NCI-H187 treated with DMSO at 0.1 percent for 48 hours (cell line): Measurements from ENCODE around the gene TPST1.

Experiments used
- DNase-seq: peaks from one replicate; lab custom pipeline; 2025; lab: John Stamatoyannopoulos, UW

Gene TPST1

GRCh38 chr7:66238773-66239466 is 33.8 kb downstream of the TPST1 start:
- no peak for DNase-seq

DNA sequence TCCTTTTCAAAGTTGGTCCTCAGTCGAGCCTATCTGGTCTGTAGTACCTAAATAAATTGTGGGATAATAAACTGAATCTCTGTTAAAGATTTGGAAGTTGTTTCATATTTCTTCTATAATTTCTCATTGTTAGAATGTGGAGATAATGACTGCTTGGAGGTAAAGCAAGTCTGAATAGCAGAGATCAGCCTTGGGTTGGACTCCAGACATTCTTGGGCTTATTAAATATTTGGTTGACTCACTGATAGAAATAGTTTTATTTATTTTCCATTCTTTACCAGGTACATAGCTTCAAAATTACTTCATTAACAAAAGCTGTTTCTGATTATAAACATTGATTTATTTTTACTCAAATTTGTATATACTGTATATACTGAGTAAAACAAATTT is 34.3 kb downstream of the TPST1 start:
- DNase-seq: no peak

DNA sequence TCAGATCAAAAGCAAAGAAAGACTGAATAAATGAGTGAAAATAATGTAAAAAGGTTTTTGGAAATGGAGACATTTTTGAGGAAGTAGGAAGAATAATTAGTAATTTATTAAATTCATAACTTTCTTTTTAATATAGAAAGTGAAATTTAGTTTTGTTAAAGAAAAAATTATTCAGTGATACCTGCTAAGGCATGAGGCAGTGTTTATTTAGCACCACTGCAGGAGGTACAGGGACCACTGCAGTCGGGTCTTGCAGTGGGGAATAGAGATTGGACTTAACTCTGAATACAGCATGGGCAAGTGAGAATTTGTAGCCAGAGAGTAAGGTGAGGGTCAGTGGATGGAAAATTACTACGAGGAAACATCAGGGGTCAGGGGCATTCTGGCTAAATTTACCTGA is 39.9 kb downstream of the TPST1 start:
- DNase-seq: no peak

GRCh38 chr7:66246554-66247171 is 41.5 kb downstream of the TPST1 start:
- no peak for DNase-seq

GRCh38 chr7:66247380-66248078 is 42.4 kb downstream of the TPST1 start:
- no peak for DNase-seq

DNA sequence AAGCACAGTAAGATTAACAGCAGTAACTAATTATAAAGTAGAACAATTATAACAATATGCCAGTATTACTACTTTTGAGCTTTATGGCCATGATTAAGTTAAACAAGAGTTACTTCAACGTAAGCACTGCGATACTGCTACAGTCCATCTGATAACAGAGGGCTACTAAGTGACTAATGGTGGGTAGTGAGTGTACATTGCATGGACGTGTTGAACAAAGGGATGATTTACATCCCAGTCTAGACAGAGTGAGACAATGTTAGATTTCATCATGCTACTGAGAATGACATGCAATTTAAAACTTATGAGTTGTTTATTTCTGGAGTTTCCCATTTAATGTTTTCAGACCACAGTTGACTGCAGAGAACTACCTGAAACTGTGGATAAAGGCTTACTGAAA is 45.6 kb downstream of the TPST1 start:
- no peak for DNase-seq

DNA sequence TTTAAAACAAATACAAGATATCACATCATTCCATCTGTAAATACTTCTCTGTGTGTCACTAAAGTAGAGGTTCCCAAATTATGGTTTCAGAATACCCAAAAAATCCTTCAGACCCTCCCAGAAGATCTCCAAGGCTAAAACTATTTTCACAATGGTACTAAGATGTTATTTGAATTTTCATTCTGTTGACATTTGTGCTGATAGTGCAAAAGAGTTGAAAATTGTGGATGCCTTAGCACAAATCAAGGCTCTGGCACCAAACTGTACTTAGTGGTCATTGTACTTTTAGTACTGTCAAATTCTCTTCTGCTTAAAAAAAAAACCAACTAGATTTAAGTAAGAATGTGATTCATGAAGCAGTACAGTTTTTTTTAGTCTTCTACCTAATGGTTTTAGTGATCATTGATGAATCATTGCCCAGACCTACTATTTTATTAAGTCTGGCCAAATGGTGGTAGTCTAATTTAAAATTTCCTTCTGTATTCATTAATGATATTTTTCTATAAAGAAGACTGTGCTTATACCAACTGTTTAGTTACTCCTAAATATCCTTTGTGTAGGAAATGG is 50.5 kb downstream of the TPST1 start:
- no peak for DNase-seq

- DNase-seq: no peak
These were observed 51.1 kb downstream of the TPST1 start for GRCh38 chr7:66256281-66256680.

- DNase-seq: no peak
These were observed 52.3 kb downstream of the TPST1 start for GRCh38 chr7:66257481-66257880.

- no peak for DNase-seq
These were observed 53.3 kb downstream of the TPST1 start for GRCh38 chr7:66258409-66258808.

- DNase-seq: no peak
These were observed 56.8 kb downstream of the TPST1 start for GRCh38 chr7:66261941-66262340.

GRCh38 chr7:66263936-66264335 is 58.8 kb downstream of the TPST1 start:
- DNase-seq: no peak

DNA sequence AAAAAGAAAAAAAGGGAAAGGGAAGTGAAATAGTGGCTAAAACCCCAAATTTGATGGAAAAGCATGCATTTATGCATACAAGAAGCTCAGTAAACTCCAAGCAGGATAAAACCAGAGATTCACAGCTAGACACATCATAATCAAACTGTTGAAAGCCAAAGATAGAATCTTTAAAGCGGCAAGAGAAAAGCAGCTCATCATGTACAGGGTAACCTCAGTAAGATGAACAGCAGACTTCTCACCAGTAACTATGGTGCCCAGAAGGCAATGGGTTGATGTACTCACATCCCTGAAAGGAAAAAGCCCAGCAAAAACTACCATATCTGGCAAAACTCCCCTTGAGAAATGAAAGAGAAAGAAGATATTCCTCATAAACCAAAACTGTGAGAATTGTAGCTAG is 60.4 kb downstream of the TPST1 start:
- no peak for DNase-seq

- DNase-seq: no peak
These were observed 62.1 kb downstream of the TPST1 start for GRCh38 chr7:66267249-66267648.

DNA sequence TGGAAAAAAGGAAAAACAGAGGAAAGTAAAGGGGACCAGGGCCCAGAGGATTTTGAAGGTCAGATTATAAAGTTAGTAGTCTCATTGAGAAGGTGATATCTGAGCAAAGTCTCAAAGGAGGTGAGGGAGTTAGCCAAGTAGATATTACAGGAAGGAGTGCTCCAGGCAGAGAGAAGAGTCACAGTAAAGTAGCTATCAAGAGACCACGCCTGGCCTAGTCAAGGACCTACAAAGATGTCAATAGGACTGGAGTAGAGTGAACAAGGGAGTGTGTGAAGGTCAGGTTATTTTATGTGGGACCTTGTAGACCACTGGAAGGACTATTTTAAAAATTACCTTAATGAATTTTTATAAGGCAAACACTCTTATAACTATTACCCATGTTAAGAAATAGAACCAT is 64.8 kb downstream of the TPST1 start:
- no peak for DNase-seq

GRCh38 chr7:66272321-66272720 is 67.2 kb downstream of the TPST1 start:
- no peak for DNase-seq

GRCh38 chr7:66276363-66276762 is 71.2 kb downstream of the TPST1 start:
- no peak for DNase-seq

DNA sequence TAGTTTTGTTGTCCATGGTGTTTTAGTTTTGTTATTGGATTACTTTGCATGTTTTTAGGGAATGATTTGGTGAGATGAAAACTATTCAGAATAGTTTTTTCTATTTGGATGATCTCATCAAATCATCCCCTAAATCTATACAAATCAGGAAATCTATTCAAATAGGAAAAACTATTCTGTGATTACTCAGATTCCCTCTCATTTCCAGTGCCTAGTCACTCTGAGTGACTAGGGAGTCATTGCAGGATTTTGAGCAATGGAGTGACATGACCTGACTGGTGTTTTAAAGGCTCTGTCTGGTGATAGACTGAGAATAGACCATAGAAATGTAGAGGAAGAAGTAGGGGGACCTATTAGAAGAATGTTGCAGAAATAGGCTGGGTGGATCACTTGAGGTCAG is 72.4 kb downstream of the TPST1 start:
- no peak for DNase-seq

DNA sequence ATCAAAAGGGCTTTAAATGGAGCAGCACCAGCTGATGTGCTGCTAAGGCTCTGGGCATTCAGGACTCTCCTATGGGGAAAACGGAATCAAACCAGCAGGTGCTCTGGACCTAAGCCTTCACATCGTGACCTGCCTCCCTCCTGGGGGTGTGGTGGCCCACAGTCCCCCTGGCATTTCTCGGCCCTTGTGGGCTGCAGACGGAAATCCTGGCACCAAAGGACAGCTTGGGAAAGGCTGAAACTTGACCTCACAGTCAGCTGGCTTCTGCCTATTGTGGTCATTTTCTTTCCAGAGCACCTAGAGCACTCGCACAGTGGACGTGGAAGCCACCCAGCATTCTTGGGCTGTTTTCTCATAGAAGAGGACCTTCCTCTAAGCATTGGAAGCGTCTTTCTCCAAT is 74.8 kb downstream of the TPST1 start:
- DNase-seq: no peak

- no peak for DNase-seq
These were observed 76.8 kb downstream of the TPST1 start for GRCh38 chr7:66281678-66282590.

DNA sequence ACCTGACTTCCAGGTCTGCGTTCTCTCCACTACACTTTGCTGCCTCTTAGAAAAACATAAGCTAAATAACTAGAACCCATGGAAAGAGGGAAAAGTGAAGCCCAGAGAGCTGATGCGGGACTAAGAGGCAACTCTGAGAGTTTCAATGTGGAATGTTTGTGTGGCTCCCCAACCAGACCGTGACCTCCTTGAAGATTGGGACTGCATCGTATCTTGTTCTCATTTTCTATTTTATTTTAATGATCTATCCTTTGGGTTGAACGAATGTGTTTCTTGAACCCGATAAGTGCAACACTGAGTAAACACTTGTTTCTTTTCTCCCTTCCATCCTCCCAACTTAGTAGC is 77.4 kb downstream of the TPST1 start:
- DNase-seq: no peak
